HuH-7 (cell line): ENCODE results near the gene DUSP5.
A peak's percentile ranks its signal among the peaks of the same experiment; 100 is the strongest.

Source experiments
- DNase-seq: peaks from one replicate; pipeline ENCODE4 v3.0.0; 2011; ENCODE audit warnings: low spot score

The DUSP5 gene

DNA sequence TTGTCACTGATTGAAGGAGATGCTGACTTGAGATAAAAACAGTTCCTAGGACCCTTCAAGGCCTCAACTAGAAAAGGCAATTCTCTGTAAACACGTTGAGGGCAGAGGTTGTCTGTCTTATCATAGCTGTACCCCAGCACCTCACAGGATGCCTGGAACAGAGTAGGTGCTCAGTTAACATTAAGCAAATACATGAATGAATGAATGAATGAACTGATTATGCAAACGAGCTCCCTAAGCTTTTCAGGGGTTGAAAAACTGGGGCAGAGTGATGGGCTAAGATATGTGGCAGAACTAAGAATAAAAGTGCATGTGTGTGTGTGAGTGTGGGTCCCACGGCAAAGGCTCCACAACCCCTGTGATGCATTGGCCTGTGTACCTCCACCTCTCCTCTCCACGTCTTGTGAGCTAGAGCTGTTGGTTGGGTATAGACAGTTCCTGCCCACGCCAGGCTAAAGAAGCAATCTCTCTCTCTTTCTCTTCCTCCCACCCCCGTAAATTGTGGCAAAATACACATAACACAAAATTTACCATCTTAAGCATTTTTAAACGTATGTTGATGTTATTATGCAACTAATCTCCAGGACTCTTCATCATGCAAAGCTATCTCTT, 48.9 kb downstream of the DUSP5 start:
- no peak for DNase-seq

GRCh38 chr10:110547139-110547761, 49.5 kb downstream of the DUSP5 start:
- peak; percentile 30 for DNase-seq

- DNase-seq = no peak
Measured at GRCh38 chr10:110548002-110548401, 50.3 kb downstream of the DUSP5 start.

DNA sequence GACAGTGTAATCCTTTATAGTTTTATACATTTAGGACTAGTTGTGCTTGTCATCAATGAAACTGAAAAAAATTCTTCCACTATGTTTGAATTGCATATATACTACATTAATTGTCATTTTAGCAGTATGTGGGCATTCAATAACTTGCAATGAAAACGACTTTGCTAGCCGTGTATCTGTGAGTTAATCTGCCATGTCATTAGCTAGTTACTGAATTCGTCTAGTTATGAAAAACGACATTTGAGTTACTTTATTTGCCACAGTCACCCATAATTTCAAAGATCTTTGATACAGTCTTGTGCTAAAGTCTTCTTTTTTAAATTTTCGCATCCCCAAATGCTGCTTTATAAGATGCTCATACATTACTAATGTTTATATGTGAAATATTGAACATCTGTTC, 51.5 kb downstream of the DUSP5 start:
- no peak for DNase-seq

GRCh38 chr10:110553905-110554304, 56.2 kb downstream of the DUSP5 start:
- DNase-seq = no peak

DNA sequence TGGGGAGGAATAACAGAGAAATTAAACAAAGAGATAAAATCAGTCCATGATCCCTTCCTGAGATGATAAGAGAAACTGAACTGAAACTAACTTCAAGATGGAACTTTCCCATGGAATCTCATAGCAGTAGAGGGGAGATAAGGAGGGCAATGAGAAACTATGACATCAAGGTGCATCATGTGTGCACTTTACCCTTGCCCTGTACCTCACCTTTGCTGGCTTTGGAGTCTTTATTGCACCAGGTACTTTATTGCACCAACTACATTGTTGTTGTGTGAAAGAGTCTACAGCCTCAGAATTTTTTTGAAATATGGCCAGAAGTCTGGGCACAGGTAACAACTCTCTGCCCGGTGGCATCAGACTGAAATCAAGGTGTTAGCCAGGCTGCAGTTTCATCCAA, 58.6 kb downstream of the DUSP5 start:
- DNase-seq = no peak

GRCh38 chr10:110556969-110557601, 59.4 kb downstream of the DUSP5 start:
- DNase-seq = no peak

DNA sequence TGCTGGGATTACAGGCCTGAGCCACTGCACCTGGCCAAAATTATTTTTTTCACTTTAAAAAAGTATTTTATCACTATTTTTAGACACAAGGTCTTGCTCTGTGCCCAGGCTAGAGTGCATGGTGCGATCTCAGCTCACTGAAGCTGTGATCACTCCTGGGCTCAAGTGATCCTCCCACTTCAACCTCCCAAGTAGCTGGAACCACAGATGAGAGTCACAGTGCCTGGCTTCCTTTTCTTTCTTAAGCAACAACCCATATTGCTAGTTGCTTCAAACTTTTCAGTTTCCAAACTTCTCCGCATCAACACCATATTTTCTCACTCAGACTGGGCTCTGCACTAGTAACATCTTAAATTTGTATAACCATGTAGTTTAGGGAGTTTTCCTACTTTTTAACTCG, 60.3 kb downstream of the DUSP5 start:
- DNase-seq = no peak

DNA sequence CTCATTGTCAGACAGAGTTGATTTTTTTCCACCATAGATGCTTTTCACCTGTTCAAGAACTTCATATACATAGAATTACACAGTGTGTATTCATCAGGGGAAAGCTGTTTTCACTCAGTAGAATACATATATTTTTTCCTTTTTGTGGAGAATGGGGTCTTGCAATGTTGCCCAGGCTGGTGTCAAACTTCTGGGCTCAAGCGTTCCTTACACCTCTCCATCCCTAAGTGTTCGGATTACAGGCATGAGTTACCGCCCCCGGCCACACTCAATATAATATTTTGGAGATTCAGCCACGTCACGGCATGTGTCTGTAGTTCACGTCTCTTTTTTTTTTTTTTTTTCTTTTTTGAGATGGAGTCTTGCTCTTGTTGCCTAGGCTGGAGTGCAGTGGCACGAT, 62.3 kb downstream of the DUSP5 start:
- DNase-seq = no peak
